ENCODE results near the gene HAUS2. TPM values are rescaled to one million over a fixed set of nuclear protein-coding genes. Genes with fewer than 3 reads are reported as not detected.

The HAUS2 gene
- total RNA-seq, 1 experiment from 2014 or later, result 39.8 TPM

DNA sequence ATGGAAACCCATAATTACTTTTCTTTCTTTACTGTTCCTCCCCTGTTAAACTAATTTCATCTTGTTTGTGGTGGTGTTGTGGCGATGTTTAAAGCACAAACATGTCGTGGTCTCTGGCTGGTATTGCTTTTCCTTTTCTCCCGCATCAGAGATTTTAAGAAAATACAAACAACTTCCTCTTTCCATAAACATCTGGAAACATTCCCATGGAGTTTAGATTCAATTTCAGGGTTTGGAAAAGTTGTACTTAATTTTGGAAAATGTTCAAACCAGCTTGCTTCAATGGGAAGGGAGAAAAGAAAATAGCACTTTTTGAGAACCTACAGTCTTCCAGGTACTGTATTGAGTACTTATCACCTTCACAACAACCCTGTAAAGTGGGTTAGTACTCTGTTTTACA is 57.2 kb downstream of the HAUS2 start:
- Histone ChIP-seq H3K4me1 (ENCODE audit: control insufficient read depth in 1 of 2, insufficient read depth in 2 of 2, low read length in 2 of 2) (peaks cover 0 to 5% of the 10 kb centered on the region in 2 experiments; a peak in 2 of 4 replicates), H2AFZ (ENCODE audit: low read depth, low read length, poor library complexity, severe bottlenecking) (no peak overlapping the region), H3K9me3 (ENCODE audit: control insufficient read depth in 1 of 2, insufficient read depth in 1 of 2, low read depth in 1 of 2, low read length in 2 of 2) (no peaks in the 10 kb centered on the region), H3K4me3 (replicated peaks in 1 of 2; ENCODE audit: low read depth in 1 of 2, low read length in 2 of 2) (no peak overlapping the region), H3K36me3 (ENCODE audit: control insufficient read depth in 1 of 2, insufficient read depth in 2 of 2, low read length in 2 of 2) (no peaks in the 10 kb centered on the region), H3K27ac (ENCODE audit: low read depth, low read length) (no peak overlapping the region), H3K27me3 (ENCODE audit: insufficient read depth, low read length) (no peaks in the 10 kb centered on the region), H3K79me2 (ENCODE audit: insufficient read depth, low read length) (no peaks in the 10 kb centered on the region), H3K9ac (ENCODE audit: low read length) (no peak overlapping the region), H3K4me2 (ENCODE audit: low read length) (no peak overlapping the region), H3K9me2 (ENCODE audit: insufficient read depth) (no peaks in the 10 kb centered on the region), H4K20me1 (ENCODE audit: insufficient read depth) (no peaks in the 10 kb centered on the region)
- ATAC-seq (no peak), DNase-seq (ENCODE audit: low read depth, low spot score) (no peak)
- POLR2A ChIA-PET, result interaction anchor here (0.9 kb wide), 1 partner anchor 32 kb away, joined by 3 read pairs; no protein-coding TSS in a partner anchor
- TF ChIP-seq POLR2A (IDR thresholded peaks at IDR 0.05; ENCODE audit: borderline replicate concordance, extremely low read depth, insufficient read depth, insufficient read length), result no peak
- TF ChIP-seq, protein P1, sequence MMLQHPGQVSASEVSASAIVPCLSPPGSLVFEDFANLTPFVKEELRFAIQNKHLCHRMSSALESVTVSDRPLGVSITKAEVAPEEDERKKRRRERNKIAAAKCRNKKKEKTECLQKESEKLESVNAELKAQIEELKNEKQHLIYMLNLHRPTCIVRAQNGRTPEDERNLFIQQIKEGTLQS (IDR thresholded peaks at IDR 0.05), result no peak
- no peak for TF ChIP-seq JUND (IDR thresholded peaks at IDR 0.05)
- TF ChIP-seq ZNF274 (IDR thresholded peaks at IDR 0.05; ENCODE audit: low read depth, low read length), result no peak
- TF ChIP-seq, protein P2, sequence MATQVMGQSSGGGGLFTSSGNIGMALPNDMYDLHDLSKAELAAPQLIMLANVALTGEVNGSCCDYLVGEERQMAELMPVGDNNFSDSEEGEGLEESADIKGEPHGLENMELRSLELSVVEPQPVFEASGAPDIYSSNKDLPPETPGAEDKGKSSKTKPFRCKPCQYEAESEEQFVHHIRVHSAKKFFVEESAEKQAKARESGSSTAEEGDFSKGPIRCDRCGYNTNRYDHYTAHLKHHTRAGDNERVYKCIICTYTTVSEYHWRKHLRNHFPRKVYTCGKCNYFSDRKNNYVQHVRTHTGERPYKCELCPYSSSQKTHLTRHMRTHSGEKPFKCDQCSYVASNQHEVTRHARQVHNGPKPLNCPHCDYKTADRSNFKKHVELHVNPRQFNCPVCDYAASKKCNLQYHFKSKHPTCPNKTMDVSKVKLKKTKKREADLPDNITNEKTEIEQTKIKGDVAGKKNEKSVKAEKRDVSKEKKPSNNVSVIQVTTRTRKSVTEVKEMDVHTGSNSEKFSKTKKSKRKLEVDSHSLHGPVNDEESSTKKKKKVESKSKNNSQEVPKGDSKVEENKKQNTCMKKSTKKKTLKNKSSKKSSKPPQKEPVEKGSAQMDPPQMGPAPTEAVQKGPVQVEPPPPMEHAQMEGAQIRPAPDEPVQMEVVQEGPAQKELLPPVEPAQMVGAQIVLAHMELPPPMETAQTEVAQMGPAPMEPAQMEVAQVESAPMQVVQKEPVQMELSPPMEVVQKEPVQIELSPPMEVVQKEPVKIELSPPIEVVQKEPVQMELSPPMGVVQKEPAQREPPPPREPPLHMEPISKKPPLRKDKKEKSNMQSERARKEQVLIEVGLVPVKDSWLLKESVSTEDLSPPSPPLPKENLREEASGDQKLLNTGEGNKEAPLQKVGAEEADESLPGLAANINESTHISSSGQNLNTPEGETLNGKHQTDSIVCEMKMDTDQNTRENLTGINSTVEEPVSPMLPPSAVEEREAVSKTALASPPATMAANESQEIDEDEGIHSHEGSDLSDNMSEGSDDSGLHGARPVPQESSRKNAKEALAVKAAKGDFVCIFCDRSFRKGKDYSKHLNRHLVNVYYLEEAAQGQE (IDR thresholded peaks at IDR 0.05; ENCODE audit: low read depth), result no peak
- TF ChIP-seq CBX3 (IDR thresholded peaks at IDR 0.05; ENCODE audit: low read depth), result no peak
- TF ChIP-seq, protein P3, sequence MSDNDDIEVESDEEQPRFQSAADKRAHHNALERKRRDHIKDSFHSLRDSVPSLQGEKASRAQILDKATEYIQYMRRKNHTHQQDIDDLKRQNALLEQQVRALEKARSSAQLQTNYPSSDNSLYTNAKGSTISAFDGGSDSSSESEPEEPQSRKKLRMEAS (IDR thresholded peaks at IDR 0.05), result no peak
- TF ChIP-seq EZH2 (IDR thresholded peaks at IDR 0.05), result no peak
- no peak for TF ChIP-seq RAD21 (IDR thresholded peaks at IDR 0.05; ENCODE audit: low read depth)
- BruUV-seq (replicated peaks), result no TSS peak
- RAD21 ChIA-PET (ENCODE audit: low non-redundant PET in 1 of 2, low total read pairs in 2 of 2, uncharacterized antibody in 2 of 2, unreplicated experiment in 2 of 2), result no interaction called here
- intact Hi-C loops (cut with micrococcal nuclease), result no loop called here
- CTCF ChIA-PET, result interaction anchor here (1.5 kb wide), 1 partner anchor 10 kb away, joined by 3 read pairs; no protein-coding TSS in a partner anchor
